Measurements from ENCODE around the gene MAEL.
"Not testable (repeated sequence)": the region's sequence is repeated elsewhere in the genome, so short reads cannot be mapped to it uniquely, and the experiment has no call there.

Gene MAEL

GRCh38 chr1:167013108-167013929, 24.2 kb downstream of the MAEL start:
- H3K9ac ChIP-seq (ENCODE audit: low read depth, low read length, poor library complexity, severe bottlenecking): no peak overlapping the region
- peaks cover 5% of the 10 kb centered on the region for H3K4me1 ChIP-seq (ENCODE audit: insufficient read depth, low read length, poor library complexity, severe bottlenecking)
- no peaks in the 10 kb centered on the region for H3K79me2 ChIP-seq (ENCODE audit: insufficient read depth, low read length)
- H3K9me3 ChIP-seq (ENCODE audit: insufficient read depth, low read depth, low read length): no peaks in the 10 kb centered on the region
- no peaks in the 10 kb centered on the region for H3K27me3 ChIP-seq (ENCODE audit: insufficient read depth, low read length, poor library complexity, severe bottlenecking)
- H4K20me1 ChIP-seq (ENCODE audit: insufficient read depth, low read length, poor library complexity, severe bottlenecking): no peaks in the 10 kb centered on the region
- H3K9me2 ChIP-seq (replicated peaks; ENCODE audit: low read depth, low read length): no peaks in the 10 kb centered on the region
- no peak overlapping the region for H2AFZ ChIP-seq (ENCODE audit: low read length)
- H3F3A ChIP-seq (ENCODE audit: low read depth): no peaks in the 10 kb centered on the region
- no peak for TF ChIP-seq CTCF (conservative IDR thresholded peaks at IDR 0.05; ENCODE audit: low read length)
- TF ChIP-seq EZH2phosphoT487 (IDR thresholded peaks at IDR 0.05; ENCODE audit: borderline replicate concordance): no peak
- H3K36me3 ChIP-seq (ENCODE audit: insufficient read depth, low read length): no peaks in the 10 kb centered on the region
- no peak overlapping the region for H3K4me2 ChIP-seq (ENCODE audit: low read depth, low read length, poor library complexity, severe bottlenecking)
- no peak overlapping the region for H3K4me3 ChIP-seq (ENCODE audit: low read length, poor library complexity, severe bottlenecking)

GRCh38 chr1:167016100-167016750, 27.1 kb downstream of the MAEL start:
- no peaks in the 10 kb centered on the region for H3K9me2 ChIP-seq (replicated peaks; ENCODE audit: low read depth, low read length)
- H3K9me3 ChIP-seq (ENCODE audit: insufficient read depth, low read depth, low read length): no peaks in the 10 kb centered on the region
- H2AFZ ChIP-seq (ENCODE audit: low read length): no peak overlapping the region
- H3K4me1 ChIP-seq (ENCODE audit: insufficient read depth, low read length, poor library complexity, severe bottlenecking): no peaks in the 10 kb centered on the region
- H3K9ac ChIP-seq (ENCODE audit: low read depth, low read length, poor library complexity, severe bottlenecking): no peak overlapping the region
- no peak overlapping the region for H3K4me2 ChIP-seq (ENCODE audit: low read depth, low read length, poor library complexity, severe bottlenecking)
- no peaks in the 10 kb centered on the region for H3K36me3 ChIP-seq (ENCODE audit: insufficient read depth, low read length)
- H3K27me3 ChIP-seq (ENCODE audit: insufficient read depth, low read length, poor library complexity, severe bottlenecking): no peaks in the 10 kb centered on the region
- TF ChIP-seq CTCF (conservative IDR thresholded peaks at IDR 0.05; ENCODE audit: low read length) (no peak), EZH2phosphoT487 (IDR thresholded peaks at IDR 0.05; ENCODE audit: borderline replicate concordance) (no peak)
- no peak overlapping the region for H3K4me3 ChIP-seq (ENCODE audit: low read length, poor library complexity, severe bottlenecking)
- no peaks in the 10 kb centered on the region for H3K79me2 ChIP-seq (ENCODE audit: insufficient read depth, low read length)
- no peaks in the 10 kb centered on the region for H3F3A ChIP-seq (ENCODE audit: low read depth)
- no peaks in the 10 kb centered on the region for H4K20me1 ChIP-seq (ENCODE audit: insufficient read depth, low read length, poor library complexity, severe bottlenecking)

DNA sequence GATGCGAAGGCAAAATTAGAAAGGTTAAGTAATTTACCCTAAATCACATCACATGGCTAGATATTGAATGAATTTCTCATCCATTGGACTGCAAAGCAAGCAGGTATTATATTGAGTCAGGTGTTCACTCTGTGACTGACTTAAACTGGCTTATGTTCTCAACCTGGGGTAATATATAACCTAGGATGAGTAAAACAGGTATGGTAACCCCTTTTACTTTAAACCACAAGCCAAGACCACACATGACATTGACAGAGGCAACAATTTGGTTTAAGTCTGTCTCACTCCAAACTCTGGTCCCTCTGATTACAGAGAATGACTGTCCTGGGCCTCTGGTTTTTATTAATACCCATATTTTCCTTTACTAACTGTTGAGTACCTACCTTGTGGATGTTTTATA, 33.3 kb downstream of the MAEL start:
- no peaks in the 10 kb centered on the region for H3K79me2 ChIP-seq (ENCODE audit: insufficient read depth, low read length)
- no peak overlapping the region for H3K4me2 ChIP-seq (ENCODE audit: low read depth, low read length, poor library complexity, severe bottlenecking)
- no peak overlapping the region for H2AFZ ChIP-seq (ENCODE audit: low read length)
- H3K4me3 ChIP-seq (ENCODE audit: low read length, poor library complexity, severe bottlenecking): no peak overlapping the region
- no peaks in the 10 kb centered on the region for H3K4me1 ChIP-seq (ENCODE audit: insufficient read depth, low read length, poor library complexity, severe bottlenecking)
- H4K20me1 ChIP-seq (ENCODE audit: insufficient read depth, low read length, poor library complexity, severe bottlenecking): no peaks in the 10 kb centered on the region
- no peaks in the 10 kb centered on the region for H3F3A ChIP-seq (ENCODE audit: low read depth)
- no peaks in the 10 kb centered on the region for H3K36me3 ChIP-seq (ENCODE audit: insufficient read depth, low read length)
- TF ChIP-seq CTCF (conservative IDR thresholded peaks at IDR 0.05; ENCODE audit: low read length): no peak
- no peak for TF ChIP-seq EZH2phosphoT487 (IDR thresholded peaks at IDR 0.05; ENCODE audit: borderline replicate concordance)
- no peaks in the 10 kb centered on the region for H3K9me2 ChIP-seq (replicated peaks; ENCODE audit: low read depth, low read length)
- H3K27me3 ChIP-seq (ENCODE audit: insufficient read depth, low read length, poor library complexity, severe bottlenecking): no peaks in the 10 kb centered on the region
- H3K9me3 ChIP-seq (ENCODE audit: insufficient read depth, low read depth, low read length): no peaks in the 10 kb centered on the region
- no peak overlapping the region for H3K9ac ChIP-seq (ENCODE audit: low read depth, low read length, poor library complexity, severe bottlenecking)

GRCh38 chr1:167029553-167029952, 40.5 kb downstream of the MAEL start:
- H3K9ac ChIP-seq (ENCODE audit: low read depth, low read length, poor library complexity, severe bottlenecking); H3K9me3 ChIP-seq (ENCODE audit: insufficient read depth, low read depth, low read length); H3K36me3 ChIP-seq (ENCODE audit: insufficient read depth, low read length); H4K20me1 ChIP-seq (ENCODE audit: insufficient read depth, low read length, poor library complexity, severe bottlenecking); H2AFZ ChIP-seq (ENCODE audit: low read length); H3K27me3 ChIP-seq (ENCODE audit: insufficient read depth, low read length, poor library complexity, severe bottlenecking); H3F3A ChIP-seq (ENCODE audit: low read depth); H3K79me2 ChIP-seq (ENCODE audit: insufficient read depth, low read length); H3K4me2 ChIP-seq (ENCODE audit: low read depth, low read length, poor library complexity, severe bottlenecking); H3K4me1 ChIP-seq (ENCODE audit: insufficient read depth, low read length, poor library complexity, severe bottlenecking); H3K9me2 ChIP-seq (replicated peaks; ENCODE audit: low read depth, low read length); H3K4me3 ChIP-seq (ENCODE audit: low read length, poor library complexity, severe bottlenecking): not testable (repeated sequence)

All from Loucy (cell line).